ENCODE measurements around the gene PNMA8B. TPM values are rescaled to one million over a fixed set of nuclear protein-coding genes. Genes with fewer than 3 reads are reported as not detected.

PNMA8B gene
- total and polyA plus RNA-seq, 12 donors = 7.6 to 63.4 (median 29.3) TPM

DNA sequence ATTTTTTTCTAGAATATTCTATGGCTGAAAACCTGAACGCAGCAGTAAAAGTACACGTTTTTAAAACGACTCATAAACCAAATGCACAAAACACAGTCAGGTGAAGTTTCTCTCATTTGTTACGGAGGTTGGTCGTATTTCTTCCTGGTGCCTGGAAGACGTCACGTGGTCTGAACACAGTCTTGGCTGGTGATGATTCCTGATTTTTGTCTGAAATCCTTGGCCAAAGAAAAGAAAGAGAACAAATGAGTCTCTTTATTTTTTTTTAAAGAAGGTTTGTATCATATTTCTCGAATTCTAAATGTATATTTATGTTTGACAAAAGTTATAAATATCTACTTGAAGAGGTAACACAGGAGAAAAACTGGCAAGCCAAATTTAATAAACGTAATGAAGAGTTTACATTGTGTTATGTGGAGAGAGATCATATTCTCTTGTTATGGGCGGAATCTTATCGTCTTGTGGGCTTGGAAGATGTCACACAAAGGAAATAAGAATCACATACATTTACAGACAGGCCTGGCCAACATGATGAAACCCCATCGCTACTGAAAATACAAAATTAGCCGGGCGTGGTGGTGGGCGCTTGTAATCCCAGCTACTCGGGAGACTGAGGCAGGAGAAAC is 14.3 kb downstream of the PNMA8B start:
- 60 to 77% (median 69%) methylated on average over 16 of the region's 16 CpGs for WGBS, 4 donors
- intact Hi-C loops (cut with DNase I) = loop anchor here (5.0 to 10.0 kb wide), 2 partner anchors 36 to 197 kb away; no protein-coding TSS in a partner anchor
- H3K4me1 ChIP-seq (replicated peaks in 1 of 2) = peaks cover 0 to 9% of the 10 kb centered on the region in 2 donors
- no peaks in the 10 kb centered on the region for H3K9me3 ChIP-seq (replicated peaks in 1 of 3)
- no peak for DNase-seq
- H3K36me3 ChIP-seq (replicated peaks in 1 of 2) = no peaks in the 10 kb centered on the region
- H3K27me3 ChIP-seq = no peaks in the 10 kb centered on the region
- peak overlapping the region in 4 of 5 donors; percentile 2 to 78 (median 50) for H3K27ac ChIP-seq
- TF ChIP-seq, protein P1, sequence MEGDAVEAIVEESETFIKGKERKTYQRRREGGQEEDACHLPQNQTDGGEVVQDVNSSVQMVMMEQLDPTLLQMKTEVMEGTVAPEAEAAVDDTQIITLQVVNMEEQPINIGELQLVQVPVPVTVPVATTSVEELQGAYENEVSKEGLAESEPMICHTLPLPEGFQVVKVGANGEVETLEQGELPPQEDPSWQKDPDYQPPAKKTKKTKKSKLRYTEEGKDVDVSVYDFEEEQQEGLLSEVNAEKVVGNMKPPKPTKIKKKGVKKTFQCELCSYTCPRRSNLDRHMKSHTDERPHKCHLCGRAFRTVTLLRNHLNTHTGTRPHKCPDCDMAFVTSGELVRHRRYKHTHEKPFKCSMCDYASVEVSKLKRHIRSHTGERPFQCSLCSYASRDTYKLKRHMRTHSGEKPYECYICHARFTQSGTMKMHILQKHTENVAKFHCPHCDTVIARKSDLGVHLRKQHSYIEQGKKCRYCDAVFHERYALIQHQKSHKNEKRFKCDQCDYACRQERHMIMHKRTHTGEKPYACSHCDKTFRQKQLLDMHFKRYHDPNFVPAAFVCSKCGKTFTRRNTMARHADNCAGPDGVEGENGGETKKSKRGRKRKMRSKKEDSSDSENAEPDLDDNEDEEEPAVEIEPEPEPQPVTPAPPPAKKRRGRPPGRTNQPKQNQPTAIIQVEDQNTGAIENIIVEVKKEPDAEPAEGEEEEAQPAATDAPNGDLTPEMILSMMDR (IDR thresholded peaks at IDR 0.05) = no peak
- TF ChIP-seq POLR2A (IDR thresholded peaks at IDR 0.05) = no peak
- H3K4me3 ChIP-seq = no peak overlapping the region

DNA sequence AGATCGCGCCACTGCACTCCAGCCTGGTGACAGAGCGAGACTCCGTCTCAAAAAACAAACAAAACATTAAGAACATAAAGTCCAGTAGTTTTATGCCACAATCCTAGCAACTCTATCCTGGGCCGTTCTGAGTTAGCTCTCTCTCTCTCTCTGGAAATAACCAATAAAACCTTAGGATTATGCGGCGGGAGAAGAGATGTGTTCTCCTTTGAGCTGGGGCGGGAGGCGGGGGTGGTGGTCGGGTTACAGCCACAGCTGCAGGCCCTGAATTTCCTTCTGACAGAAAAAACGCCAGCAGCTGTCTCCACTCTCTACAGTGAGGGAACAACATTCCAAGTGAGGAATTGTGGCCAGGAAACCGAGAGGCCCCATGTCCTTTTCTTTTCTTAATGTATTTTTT is 15.3 kb downstream of the PNMA8B start:
- Histone ChIP-seq H3K9me3 (replicated peaks in 1 of 3) (no peaks in the 10 kb centered on the region), H3K27ac (peak overlapping the region in 2 of 5 donors; percentile 69 to 78), H3K36me3 (replicated peaks in 1 of 2) (no peaks in the 10 kb centered on the region), H3K27me3 (no peaks in the 10 kb centered on the region), H3K4me3 (no peak overlapping the region), H3K4me1 (replicated peaks in 1 of 2) (peaks cover 0 to 9% of the 10 kb centered on the region in 2 donors)
- TF ChIP-seq, protein P1 (IDR thresholded peaks at IDR 0.05) = no peak
- DNase-seq = no peak
- intact Hi-C loops (cut with DNase I) = loop anchor here (5.0 to 10.0 kb wide), 2 partner anchors 37 to 196 kb away; no protein-coding TSS in a partner anchor
- WGBS, 4 donors = 59 to 73% (median 64%) methylated on average over 12 of the region's 12 CpGs

DNA sequence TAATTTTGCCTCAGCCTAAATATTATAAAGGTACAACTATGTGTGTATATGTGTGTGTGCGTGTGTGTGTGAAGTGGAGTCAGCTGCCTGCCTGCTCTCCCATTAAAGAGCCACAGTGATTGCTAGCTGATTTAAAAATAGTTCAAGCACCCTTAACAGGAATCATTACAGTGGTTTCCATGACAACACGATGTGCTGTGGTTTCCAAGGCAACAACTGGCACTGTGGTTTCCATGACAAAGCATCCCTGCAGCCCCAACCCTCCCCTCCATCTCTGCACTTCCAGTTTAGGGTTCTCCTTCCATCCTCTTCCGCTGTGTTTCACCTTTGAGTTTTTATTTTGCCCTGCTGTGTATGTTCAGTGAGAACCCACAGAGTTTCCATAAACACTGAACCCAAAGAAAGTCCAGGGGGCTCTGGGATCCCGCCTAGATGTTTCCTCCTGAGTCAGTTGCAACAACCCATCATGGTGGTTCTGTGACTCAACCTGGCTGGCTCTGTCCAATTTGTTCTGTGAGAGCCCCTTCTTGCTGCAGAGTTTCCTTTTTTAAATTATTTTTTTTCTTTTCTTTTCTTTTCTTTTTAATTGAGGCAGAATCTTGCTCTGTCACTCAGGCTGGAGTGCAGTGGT is 17.2 kb downstream of the PNMA8B start:
- intact Hi-C loops (cut with DNase I) = no loop called here
- Histone ChIP-seq H3K27ac (no peak overlapping the region), H3K9me3 (replicated peaks in 1 of 3) (no peaks in the 10 kb centered on the region), H3K4me3 (no peak overlapping the region), H3K36me3 (replicated peaks in 1 of 2) (no peaks in the 10 kb centered on the region), H3K27me3 (no peaks in the 10 kb centered on the region), H3K4me1 (replicated peaks in 1 of 2) (peaks cover 0 to 9% of the 10 kb centered on the region in 2 donors)
- no peak for DNase-seq
- TF ChIP-seq POLR2A (IDR thresholded peaks at IDR 0.05) = no peak
- TF ChIP-seq, protein P1 (IDR thresholded peaks at IDR 0.05) = no peak
- WGBS, 4 donors = 44 to 62% (median 50%) methylated on average over 4 of the region's 4 CpGs

DNA sequence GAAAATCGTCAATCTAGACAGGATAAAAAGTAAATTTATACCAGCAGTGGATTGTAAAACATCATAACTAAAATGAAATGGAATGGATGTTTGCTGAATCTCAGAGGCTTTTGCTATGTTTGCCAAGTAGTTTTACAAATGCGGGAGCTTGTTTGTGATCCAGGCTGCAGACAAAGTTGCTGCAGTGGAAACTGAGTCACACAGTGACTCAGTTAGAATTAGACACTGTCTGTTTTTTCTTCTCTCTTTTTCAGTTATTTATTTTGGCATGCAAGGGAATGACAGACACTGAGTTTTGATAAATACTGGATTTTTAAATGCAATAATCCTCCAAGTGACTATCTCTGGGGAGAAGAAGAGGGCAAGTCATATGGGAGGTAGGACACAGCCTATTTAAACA is 19.7 kb downstream of the PNMA8B start:
- H3K4me1 ChIP-seq (replicated peaks in 1 of 2) = peaks cover 6% of the 10 kb centered on the region in 2 donors
- H3K27me3 ChIP-seq = no peaks in the 10 kb centered on the region
- TF ChIP-seq POLR2A (IDR thresholded peaks at IDR 0.05) = no peak
- TF ChIP-seq, protein P1 (IDR thresholded peaks at IDR 0.05) = no peak
- H3K36me3 ChIP-seq (replicated peaks in 1 of 2) = no peaks in the 10 kb centered on the region
- no peak overlapping the region for H3K4me3 ChIP-seq
- DNase-seq = no peak
- H3K9me3 ChIP-seq (replicated peaks in 1 of 3) = no peaks in the 10 kb centered on the region
- WGBS, 4 donors = 56 to 60% (median 57%) methylated on average over 2 of the region's 2 CpGs
- H3K27ac ChIP-seq = no peak overlapping the region
- intact Hi-C loops (cut with DNase I) = no loop called here
